NCI-H2196 treated with DMSO at 0.1 percent for 48 hours (cell line): Measurements from ENCODE around the gene NDUFV2.
A peak's percentile ranks its signal among the peaks of the same experiment; 100 is the strongest.
"Not testable (repeated sequence)": the region's sequence is repeated elsewhere in the genome, so short reads cannot be mapped to it uniquely, and the experiment has no call there.

Source experiments
- DNase-seq: peaks from one replicate; lab custom pipeline; 2025; ENCODE audit not compliant: unreplicated experiment; lab: John Stamatoyannopoulos, UW

The NDUFV2 gene

DNA sequence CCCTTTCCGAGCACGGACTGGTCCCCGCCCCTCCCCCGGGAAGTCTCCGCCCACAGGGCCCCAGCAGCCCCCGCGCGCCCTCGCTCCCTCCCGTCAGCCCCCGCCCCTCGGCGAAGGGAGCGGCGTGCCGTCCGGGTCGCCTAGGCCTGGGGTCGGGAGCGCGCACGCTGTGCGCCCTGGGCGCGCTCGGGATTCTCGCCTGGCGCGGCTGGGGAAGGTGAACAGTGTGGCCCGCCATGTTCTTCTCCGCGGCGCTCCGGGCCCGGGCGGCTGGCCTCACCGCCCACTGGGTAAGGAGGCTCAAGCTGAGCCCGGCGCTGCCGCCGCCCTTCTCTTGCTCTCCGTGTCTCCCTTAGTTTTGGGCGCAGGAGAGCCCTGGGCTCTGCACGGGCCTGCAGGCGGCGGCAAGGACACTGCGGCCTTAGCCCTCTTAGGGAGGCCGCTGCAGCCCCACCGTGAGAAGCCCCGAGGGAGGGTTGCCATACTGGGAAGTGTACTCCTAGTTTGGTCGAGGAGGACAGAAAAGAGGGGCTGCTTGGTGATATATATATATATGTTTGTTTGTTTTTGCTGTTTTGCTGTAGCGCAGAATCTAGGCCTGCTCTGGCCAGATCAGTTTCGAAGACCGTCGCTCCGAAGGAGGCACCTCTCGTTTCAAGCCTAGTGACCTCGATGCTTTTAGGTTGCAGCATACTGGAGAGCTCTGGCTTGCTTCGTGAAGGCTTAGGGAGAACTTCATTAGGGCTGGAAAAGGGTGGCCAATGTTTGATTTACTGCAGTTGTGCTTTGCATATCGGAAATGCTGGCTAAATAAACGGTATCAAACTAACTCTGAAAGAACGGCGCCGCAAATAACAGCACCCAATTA is at the start of gene NDUFV2:
TSS of gene NDUFV2 (plus strand) at position 192 of the 868 bp plus-strand sequence. CDS start at position 237, 45 bp downstream.
- DNase-seq: peak; percentile 97

DNA sequence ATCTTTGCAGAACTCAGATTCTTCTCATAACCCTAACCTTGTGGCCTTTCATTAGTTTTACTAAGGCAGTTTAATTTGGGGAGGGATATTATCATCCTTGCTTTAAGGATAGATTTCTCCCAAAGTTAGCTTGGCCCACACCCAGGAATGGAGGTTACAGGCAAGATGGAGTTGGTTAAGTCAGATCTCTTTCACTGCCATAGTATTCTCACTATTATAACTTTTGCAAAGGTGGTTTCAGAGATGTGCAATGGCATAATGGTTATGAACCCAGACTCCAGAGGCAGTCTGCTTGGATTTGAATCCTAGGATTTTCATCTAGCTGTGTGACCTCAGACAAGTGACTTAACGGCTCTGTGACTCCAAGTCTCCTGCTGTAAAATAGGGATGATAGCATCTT is 48.7 kb upstream of the NDUFV2 start:
- DNase-seq: no peak

DNA sequence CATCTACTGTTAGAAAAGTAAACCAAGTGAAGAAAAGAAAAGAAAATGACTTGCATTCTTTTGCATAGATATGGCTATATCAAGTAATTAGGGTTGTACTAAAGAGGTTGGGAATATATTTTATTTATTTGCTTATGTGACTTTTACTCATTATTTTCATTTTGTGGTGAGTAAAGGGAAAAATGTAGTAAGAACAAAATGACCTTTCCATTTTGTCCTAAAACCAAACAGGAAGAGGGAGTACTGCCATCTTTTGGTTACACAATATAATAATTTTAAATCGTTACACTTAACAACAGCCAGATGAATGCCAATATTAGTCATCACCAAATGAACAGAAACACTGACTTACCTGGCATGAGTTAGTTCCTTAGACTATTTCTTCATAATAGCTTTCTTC is 47.3 kb upstream of the NDUFV2 start:
- peak; percentile 7 for DNase-seq

DNA sequence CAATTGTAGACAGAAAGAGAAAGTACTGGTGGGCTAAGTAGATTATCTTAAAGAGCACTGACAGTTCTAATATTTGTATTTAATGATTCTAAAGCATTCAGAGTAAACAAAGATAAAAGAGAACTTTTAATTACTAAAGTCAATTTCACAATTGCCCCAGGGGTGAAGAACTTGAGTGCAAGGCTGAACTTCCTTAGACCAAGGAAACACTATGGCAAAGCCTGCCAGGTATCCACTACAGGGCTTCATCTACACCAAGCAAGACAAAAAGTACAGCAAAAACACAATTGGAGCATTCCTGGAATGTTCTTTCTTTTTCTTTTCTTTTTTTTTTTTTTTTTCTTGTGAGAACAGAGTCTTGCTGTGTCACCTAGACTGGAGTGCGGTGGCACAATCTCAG is 46.9 kb upstream of the NDUFV2 start:
- no peak for DNase-seq

DNA sequence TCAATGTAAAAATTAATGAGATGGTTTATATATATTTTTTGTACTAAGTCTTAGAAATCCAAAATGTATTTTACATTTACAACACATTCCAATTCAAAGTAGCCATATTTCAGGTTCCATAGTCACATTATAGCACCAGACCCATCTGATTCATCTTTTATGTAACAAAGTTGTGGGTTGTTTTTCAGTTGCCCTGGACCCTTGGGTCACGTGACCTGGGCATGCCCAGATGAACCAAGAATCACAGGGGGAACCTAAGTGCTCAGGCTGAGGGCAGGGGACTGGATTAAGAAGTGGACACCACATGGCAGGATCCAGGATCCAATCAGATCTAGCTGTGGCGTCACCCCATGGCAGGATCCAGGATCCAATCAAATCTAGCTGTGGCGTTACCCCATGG is 44.9 kb upstream of the NDUFV2 start:
- DNase-seq: no peak

DNA sequence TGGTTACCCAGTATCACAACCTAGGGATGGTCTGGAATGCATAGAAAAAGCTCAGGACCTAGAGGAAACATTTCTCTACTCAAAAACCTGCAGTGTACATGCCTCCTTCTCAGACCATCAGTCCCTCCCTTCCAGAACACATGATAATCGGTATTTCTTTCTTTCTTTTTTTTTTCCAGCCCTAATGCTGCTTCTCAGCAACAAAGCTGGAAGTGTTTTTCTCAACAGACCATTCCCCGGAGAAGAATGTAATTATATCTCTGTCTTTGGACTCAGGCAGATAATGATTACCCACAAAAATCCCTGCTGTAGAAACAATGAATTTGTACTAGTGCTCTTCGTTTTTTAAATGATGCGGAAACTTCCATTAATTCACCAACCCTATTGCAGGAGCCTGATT is 44.1 kb upstream of the NDUFV2 start:
- DNase-seq: no peak

DNA sequence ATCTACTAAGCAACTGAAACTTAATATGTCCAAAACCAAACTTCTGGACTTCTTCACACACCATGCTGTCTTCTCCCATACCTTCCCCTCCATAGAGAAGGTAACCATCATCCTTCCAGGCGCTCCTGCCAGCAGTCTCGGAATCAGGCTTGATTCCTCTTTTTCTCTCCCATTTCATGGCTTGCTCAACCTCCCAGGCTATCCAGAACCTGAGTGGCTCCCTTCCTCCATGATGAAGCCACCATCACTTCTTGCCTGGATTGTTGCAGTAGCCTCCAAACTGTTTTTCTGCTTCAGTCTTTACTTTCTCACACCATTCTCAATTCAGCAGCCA is 40.1 kb upstream of the NDUFV2 start:
- DNase-seq: no peak

DNA sequence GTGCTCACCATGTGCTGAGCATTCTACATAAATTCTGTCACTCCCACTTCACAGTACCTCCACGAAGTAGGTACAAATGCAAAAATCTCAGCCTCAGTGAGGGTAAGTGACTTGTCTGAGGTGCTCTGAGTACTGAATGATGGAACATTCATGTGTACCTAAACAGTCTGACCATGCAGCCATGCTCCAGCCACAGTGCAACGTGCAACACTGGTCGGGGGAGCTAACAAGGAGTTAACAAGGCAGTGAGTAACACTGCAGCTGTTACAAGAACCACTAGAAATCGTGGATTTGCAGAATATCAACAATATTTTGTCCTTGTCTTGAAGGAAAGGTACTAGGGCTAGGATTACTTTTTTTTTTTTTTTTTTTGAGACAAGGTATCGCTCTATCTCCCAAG is 36.6 kb upstream of the NDUFV2 start:
- no peak for DNase-seq

DNA sequence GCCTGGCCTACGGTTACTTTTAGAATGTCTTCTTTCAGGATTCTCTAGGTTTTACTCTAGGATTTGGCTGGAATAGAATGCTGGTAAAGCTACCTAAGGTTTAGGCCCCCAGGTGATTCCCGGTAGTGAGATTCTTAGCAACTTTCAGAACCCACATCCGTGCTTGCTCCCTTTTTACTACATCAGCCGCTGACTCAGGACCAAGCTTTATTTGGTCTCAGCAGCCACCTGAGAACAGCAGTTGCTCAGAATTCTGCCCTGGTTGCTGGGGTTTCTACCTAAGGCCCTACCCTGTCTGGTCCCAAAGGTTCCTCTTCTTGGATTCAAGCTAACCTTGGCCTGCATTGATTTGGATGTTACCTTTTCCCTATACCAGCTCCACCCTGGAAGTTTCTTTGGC is 36.1 kb upstream of the NDUFV2 start:
- DNase-seq: no peak

DNA sequence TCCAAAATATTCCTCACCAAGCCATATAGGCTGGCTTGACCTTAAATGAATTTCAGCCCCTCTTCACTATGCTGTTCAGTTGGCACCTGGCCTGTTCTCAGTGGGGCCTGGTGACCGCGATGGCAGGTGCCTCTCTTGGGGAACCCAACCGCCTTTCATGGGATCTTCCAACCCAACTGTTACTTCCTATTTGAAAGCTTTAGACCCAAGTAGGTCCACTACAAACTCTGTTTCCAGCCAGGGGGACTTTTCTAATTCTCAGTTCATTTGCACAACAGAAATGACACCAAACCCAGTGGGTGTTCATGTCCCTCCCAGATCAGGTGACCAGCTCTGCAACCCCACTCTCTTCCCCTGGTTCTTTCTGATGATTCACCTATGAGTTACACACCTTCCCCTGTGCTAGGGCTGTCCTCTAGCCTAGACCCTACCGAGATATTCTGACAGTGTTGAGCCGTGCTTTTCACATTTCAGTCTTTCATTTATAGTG is 35.6 kb upstream of the NDUFV2 start:
- no peak for DNase-seq

DNA sequence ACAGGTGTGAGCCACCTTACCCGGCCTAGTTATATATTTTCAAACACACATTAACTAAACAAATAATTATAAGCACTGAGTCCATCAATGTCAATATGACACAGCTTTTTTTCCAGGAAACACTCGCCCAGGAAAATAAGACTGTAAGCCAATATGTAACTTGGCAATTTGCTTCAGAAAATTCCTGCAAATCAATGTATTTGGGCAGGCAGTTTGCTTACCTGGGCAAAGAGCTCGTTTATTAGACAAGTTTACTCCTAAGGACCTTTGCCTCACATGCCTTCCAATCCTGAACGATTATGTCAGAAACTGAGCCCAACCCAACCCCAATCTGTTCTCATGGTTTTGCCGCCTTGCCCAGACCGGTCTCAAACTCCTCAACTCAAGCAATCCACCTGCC is 34.7 kb upstream of the NDUFV2 start:
- no peak for DNase-seq

DNA sequence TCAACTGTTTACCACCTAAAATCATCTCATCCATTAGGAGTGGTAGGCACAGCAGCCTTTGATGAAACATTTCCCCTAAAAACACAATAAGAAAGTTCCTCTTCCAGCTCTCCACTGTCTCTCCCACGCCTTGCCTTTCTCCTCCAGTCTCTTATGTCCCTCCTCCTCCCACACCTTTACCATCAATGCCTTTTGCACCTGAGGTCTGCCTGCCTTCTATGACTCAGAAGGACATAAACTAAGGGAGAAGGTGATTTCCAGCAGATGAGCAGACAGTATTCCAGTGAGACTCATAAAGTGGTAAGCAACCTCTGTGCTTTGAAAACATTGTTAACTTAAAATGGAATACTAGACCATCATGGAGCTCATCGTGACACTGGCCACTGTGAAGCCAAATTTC is 34.2 kb upstream of the NDUFV2 start:
- no peak for DNase-seq

DNA sequence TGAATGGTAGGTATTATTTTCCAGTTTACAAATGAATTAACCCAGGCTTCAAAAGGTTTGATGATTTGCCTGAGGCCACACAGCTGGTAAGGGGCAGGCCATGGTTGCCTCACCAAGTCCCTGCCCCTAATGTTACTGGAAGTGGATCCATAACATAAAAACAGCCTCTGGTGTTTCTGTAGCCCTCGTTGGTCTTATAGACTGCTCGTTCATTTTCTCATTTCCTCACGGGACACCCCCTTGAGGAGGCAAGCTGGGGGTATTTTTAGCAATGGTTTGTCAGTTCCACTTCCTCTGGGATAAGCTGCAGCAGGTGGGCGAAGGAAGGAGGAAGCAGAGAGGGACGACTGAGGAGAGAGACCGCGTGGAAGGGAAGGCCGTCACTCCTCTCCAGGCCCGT is 32.9 kb upstream of the NDUFV2 start:
- DNase-seq: no peak

DNA sequence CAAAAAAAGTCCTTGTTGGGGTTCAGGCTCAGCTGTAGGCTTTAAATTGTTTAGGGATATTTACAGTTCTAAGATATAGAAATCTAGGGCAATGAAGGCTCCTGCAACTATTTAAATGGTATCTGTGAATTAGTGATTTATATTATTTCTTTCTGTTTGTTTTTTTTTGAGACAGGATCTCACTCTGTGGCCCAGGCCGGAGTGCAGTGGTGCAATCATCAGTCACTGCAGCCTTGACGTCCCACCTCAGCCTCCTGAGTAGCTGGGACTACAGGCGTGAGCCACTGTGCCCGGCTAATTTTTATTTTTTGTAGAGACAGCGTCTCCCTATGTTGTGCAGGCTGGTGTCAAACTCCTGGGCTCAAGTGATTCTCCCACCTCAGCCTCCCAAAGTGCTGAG is 32.3 kb upstream of the NDUFV2 start:
- no peak for DNase-seq

DNA sequence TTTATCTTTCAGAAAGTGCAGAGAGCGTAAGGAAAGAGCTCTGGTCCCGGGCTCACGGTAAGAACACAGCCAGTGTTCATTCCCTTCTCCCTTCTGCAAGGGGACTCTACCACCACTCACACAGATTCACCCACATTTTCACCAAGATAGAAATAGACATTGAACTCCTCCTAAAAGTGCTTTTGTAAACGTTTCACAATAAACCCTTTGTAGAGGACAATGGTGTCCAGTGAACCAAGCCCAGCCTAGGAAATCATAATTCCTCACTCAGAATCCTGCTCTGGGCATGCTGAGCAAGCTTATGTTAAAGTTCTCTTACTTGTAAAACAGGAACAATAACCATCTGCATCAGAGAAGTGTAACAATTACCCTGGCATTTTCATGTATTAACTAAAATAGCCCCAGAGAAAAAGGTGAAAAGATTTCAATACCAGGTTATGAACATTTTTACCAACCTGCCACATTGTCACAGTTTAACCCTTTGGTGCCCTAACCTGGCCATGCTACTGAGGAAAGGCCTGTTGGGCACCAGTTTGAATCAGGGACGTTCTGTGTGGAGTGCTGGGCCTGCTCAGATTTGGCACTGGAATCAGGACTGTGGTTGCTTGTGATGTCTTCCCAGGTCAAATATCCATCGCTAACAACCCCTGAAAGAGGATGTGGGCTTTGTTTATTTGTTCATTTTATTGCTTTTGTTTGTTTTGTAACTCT is 22.5 kb upstream of the NDUFV2 start:
- DNase-seq: no peak

DNA sequence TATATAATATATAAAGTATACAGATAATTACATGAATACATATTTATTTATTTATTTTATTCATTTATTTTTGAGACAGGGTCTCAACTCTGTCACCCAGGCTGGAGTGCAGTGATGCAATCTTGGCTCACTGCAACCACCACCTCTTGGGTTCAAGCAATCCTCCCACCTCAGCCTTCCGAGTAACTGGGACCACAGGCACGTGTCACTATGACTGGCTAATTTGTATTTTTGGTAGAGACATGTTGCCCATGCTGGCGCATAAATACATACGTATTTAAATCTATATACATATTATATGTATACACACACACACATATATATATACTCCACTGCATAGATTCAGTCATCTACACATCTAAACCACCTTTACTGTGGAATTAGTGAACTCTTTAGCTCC is 20.6 kb upstream of the NDUFV2 start:
- no peak for DNase-seq

DNA sequence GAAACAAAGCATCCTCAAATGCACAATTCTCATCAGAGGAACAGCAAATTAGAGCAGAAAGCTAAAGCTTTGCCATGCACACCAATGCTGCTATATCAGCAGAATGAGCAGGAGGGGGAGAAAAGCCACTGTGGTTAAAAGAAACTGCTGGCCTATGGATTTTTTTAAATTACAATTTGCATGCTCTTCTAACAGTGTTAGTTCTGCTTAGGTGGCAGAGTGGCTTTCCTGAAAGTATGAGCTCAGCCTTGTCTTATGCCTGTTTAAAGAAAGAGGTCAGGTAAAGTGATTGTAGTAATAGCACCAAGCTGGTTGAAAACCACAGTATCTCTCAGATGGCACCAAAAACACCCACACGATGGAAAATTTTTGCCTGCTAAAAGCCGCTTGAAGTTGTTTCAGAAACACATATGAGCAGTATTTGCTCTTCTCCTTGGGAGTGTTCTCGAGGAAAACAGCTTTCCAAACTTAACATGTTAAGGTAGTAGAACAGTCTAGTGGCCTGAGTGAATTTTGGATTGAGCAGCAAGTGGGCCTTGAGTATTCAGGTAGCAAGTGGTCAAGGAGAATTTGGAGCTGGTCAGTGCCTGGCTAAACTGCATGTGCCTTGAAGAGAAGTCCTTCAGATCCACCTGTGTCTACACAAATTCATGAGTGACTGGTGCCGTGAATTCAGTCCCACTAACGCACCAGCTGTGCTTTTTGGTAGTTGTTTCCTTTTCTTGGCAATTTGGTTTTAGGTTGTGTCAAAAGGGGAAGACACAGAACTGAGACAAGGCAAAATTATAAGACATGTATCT is 19.6 kb upstream of the NDUFV2 start:
- DNase-seq: no peak

DNA sequence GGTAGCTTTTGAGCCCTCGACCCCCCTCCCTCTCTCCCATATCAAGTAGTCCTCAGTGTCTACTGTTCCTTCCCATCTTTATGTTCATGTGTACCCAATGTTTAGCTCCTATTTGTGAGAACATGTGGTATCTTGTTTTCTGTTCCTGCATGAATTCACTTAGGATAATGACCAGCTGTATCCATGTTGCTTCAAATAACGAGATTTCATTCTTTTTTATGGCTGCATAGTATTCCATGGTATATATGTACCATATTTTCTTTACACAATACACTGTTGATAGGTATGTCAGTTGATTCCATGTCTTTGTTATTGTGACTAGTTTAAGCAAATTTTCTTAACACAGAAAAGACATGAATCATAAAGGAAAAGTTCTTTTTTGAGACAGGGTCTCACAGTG is 16.5 kb upstream of the NDUFV2 start:
- DNase-seq: no peak

DNA sequence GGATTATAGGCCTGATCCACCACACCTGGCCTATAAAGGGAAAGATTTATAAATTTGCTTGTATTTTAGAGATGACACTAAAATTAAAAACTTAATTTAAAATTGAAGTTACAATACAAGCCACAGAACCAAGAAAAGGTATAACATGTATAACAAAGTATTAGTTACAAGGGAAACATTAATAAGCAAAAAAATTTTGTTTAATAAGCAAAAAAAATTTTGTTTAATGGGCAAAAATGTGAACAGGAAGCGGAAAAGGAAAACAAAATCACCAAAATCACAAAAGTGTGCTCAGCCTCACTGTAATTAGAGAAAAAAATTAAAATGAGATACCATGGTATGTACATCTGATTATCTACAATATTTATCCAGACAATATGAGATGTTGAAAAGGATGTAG is 15.9 kb upstream of the NDUFV2 start:
- DNase-seq: no peak

DNA sequence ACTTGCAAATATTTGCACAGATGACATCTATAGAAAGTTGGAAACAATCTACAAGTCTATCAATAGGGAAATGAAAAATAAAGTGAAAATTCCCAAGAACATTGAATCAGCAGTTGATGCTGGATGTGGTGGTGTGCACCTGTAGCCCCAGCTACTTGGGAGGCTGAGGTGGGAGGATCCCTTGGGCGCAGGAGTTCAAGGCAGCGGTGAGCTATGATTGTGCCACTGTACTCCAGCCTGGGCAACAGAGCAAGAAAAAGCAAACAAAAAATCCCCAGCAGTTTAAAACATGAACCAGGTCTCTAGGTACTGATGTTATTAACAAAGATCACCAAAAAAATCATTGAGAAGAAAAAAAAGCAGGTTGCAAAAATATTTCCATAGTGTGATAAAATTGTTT is 15.4 kb upstream of the NDUFV2 start:
- DNase-seq: no peak

DNA sequence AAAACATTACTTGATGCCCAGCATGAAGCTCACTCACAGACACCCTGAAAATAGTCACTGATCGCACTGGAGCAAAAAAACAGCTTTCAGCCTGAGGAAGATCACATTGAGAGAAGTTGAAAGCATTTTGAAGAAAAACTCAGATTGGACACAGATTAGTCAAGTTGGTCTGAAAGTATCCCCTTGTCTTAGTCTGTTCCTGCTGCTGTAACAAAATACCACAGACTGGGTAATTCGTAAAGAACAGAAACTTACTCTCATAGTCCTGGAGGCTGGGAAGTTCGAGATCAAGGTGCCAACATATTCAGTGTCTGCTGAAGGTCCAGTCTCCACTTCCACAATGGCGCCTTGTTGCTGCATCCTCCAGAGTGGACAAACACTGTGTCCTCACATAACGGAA is 14.2 kb upstream of the NDUFV2 start:
- no peak for DNase-seq

DNA sequence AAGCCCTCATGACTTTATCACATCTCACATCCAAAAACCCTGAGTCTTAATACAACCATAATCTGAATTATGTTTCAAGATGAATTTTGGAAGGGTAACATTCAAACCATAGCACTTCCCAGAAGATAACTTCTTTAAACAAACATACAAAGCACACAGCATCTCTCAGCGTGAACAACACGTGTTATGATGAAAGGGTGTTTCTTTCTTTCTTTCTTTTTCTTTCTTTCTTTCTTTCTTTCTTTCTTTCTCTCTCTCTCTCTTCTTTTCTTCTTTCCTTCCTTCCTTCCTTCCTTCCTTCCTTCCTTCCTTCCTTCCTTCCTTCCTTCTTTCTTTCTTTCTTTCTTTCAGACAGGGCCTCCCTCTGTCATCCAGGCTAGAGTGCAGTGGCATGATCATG is 13.8 kb upstream of the NDUFV2 start:
- not testable (repeated sequence) for DNase-seq
